ENCODE data around the gene SULT6B1.
A peak's percentile ranks its signal among the peaks of the same experiment; 100 is the strongest.
"Not testable (repeated sequence)": the region's sequence is repeated elsewhere in the genome, so short reads cannot be mapped to it uniquely, and the experiment has no call there.

SULT6B1 gene

GRCh38 chr2:37195862-37196319, 7.4 kb upstream of the SULT6B1 start:
- not testable (repeated sequence) for DNase-seq

- DNase-seq, result no peak
Measured at GRCh38 chr2:37192551-37192950, 4.1 kb upstream of the SULT6B1 start.

GRCh38 chr2:37191747-37192146, 3.3 kb upstream of the SULT6B1 start:
- DNase-seq, result no peak

- DNase-seq, result no peak
Measured at GRCh38 chr2:37191253-37191652, 2.8 kb upstream of the SULT6B1 start.

GRCh38 chr2:37190290-37190689, 1.8 kb upstream of the SULT6B1 start:
- no peak for DNase-seq

GRCh38 chr2:37189452-37190153, 1.1 kb upstream of the SULT6B1 start:
- DNase-seq, result no peak

GRCh38 chr2:37181726-37182684, 6.5 kb downstream of the SULT6B1 start:
- DNase-seq, result no peak

GRCh38 chr2:37180640-37181039, 7.8 kb downstream of the SULT6B1 start:
- DNase-seq, result no peak

- DNase-seq, result no peak
Measured at GRCh38 chr2:37180006-37180639, 8.3 kb downstream of the SULT6B1 start.

GRCh38 chr2:37173741-37174140, 14.7 kb downstream of the SULT6B1 start:
- no peak for DNase-seq

GRCh38 chr2:37171624-37171950, 16.9 kb downstream of the SULT6B1 start:
- DNase-seq, result no peak

- DNase-seq, result no peak
Measured at GRCh38 chr2:37168217-37168981, 20.1 kb downstream of the SULT6B1 start.

- no peak for DNase-seq
Measured at GRCh38 chr2:37167636-37168180, 20.8 kb downstream of the SULT6B1 start.

- DNase-seq, result no peak
Measured at GRCh38 chr2:37164757-37165156, 23.7 kb downstream of the SULT6B1 start.

- peak; percentile 78 for DNase-seq
Measured at GRCh38 chr2:37156857-37157714, 31.4 kb downstream of the SULT6B1 start, which contains the start of gene EIF2AK2. Gene EIF2AK2, minus strand, starts transcription at chr2:37156980. Its CDS starts 9,174 bp downstream, at chr2:37147806.

- no peak for DNase-seq
Measured at GRCh38 chr2:37156071-37156856, 32.2 kb downstream of the SULT6B1 start.

- no peak for DNase-seq
Measured at GRCh38 chr2:37154785-37155184, 33.7 kb downstream of the SULT6B1 start.

GRCh38 chr2:37153224-37153623, 35.2 kb downstream of the SULT6B1 start:
- DNase-seq, result no peak

GRCh38 chr2:37149626-37150322, 38.7 kb downstream of the SULT6B1 start:
- DNase-seq, result no peak

- DNase-seq, result no peak
Measured at GRCh38 chr2:37148325-37148724, 40.1 kb downstream of the SULT6B1 start.
